ENCODE results near the gene RHBDL3.
"Not testable (repeated sequence)": the region's sequence is repeated elsewhere in the genome, so short reads cannot be mapped to it uniquely, and the experiment has no call there.

Gene RHBDL3

GRCh38 chr17:32256012-32256700, 9.5 kb upstream of the RHBDL3 start:
- H3K4me1 ChIP-seq (ENCODE audit: control insufficient read depth, insufficient read depth, low read length) = peaks cover 9% of the 10 kb centered on the region
- H3K36me3 ChIP-seq (ENCODE audit: control insufficient read depth, insufficient read depth, low read length) = no peaks in the 10 kb centered on the region
- H3K4me3 ChIP-seq (ENCODE audit: low read depth, low read length) = no peak overlapping the region
- no peaks in the 10 kb centered on the region for H3K9me3 ChIP-seq (ENCODE audit: control insufficient read depth, insufficient read depth, low read length)
- no peak overlapping the region for H3K9ac ChIP-seq (ENCODE audit: low read depth, low read length)
- H3K27me3 ChIP-seq (ENCODE audit: control insufficient read depth, insufficient read depth, low read length) = no peaks in the 10 kb centered on the region

GRCh38 chr17:32256701-32257019, 9.0 kb upstream of the RHBDL3 start:
- Histone ChIP-seq H3K27me3 (ENCODE audit: control insufficient read depth, insufficient read depth, low read length) (no peaks in the 10 kb centered on the region), H3K36me3 (ENCODE audit: control insufficient read depth, insufficient read depth, low read length) (no peaks in the 10 kb centered on the region), H3K4me1 (ENCODE audit: control insufficient read depth, insufficient read depth, low read length) (peaks cover 9% of the 10 kb centered on the region)

GRCh38 chr17:32258383-32259140, 7.1 kb upstream of the RHBDL3 start:
- peaks cover under 1% of the 10 kb centered on the region for H3K27me3 ChIP-seq (ENCODE audit: control insufficient read depth, insufficient read depth, low read length)
- no peak overlapping the region for H3K9ac ChIP-seq (ENCODE audit: low read depth, low read length)
- no peaks in the 10 kb centered on the region for H3K36me3 ChIP-seq (ENCODE audit: control insufficient read depth, insufficient read depth, low read length)
- H3K9me3 ChIP-seq (ENCODE audit: control insufficient read depth, insufficient read depth, low read length) = no peaks in the 10 kb centered on the region
- H3K4me3 ChIP-seq (ENCODE audit: low read depth, low read length) = no peak overlapping the region
- peaks cover 11% of the 10 kb centered on the region for H3K4me1 ChIP-seq (ENCODE audit: control insufficient read depth, insufficient read depth, low read length)

More at GRCh38 chr17:32256701-32257019, 9.0 kb upstream of the RHBDL3 start:
- no peak overlapping the region for H3K4me3 ChIP-seq (ENCODE audit: low read depth, low read length)
- no peaks in the 10 kb centered on the region for H3K9me3 ChIP-seq (ENCODE audit: control insufficient read depth, insufficient read depth, low read length)
- H3K9ac ChIP-seq (ENCODE audit: low read depth, low read length) = no peak overlapping the region

- Histone ChIP-seq H3K27me3 (ENCODE audit: control insufficient read depth, insufficient read depth, low read length) (peaks cover 9% of the 10 kb centered on the region), H3K9me3 (ENCODE audit: control insufficient read depth, insufficient read depth, low read length) (no peaks in the 10 kb centered on the region)
Observed at GRCh38 chr17:32259586-32259985, 6.0 kb upstream of the RHBDL3 start.

GRCh38 chr17:32261417-32261736, 4.3 kb upstream of the RHBDL3 start:
- Histone ChIP-seq H3K4me3 (ENCODE audit: low read depth, low read length) (no peak overlapping the region), H3K9ac (ENCODE audit: low read depth, low read length) (no peak overlapping the region), H3K27me3 (ENCODE audit: control insufficient read depth, insufficient read depth, low read length) (peaks cover 17% of the 10 kb centered on the region), H3K36me3 (ENCODE audit: control insufficient read depth, insufficient read depth, low read length) (no peaks in the 10 kb centered on the region), H3K4me1 (ENCODE audit: control insufficient read depth, insufficient read depth, low read length) (peaks cover 26% of the 10 kb centered on the region), H3K9me3 (ENCODE audit: control insufficient read depth, insufficient read depth, low read length) (no peaks in the 10 kb centered on the region)

More at GRCh38 chr17:32259586-32259985, 6.0 kb upstream of the RHBDL3 start:
- no peak overlapping the region for H3K4me3 ChIP-seq (ENCODE audit: low read depth, low read length)
- H3K9ac ChIP-seq (ENCODE audit: low read depth, low read length) = no peak overlapping the region
- H3K36me3 ChIP-seq (ENCODE audit: control insufficient read depth, insufficient read depth, low read length) = no peaks in the 10 kb centered on the region
- H3K4me1 ChIP-seq (ENCODE audit: control insufficient read depth, insufficient read depth, low read length) = peaks cover 19% of the 10 kb centered on the region

GRCh38 chr17:32261936-32262510, 3.6 kb upstream of the RHBDL3 start:
- no peaks in the 10 kb centered on the region for H3K36me3 ChIP-seq (ENCODE audit: control insufficient read depth, insufficient read depth, low read length)
- no peaks in the 10 kb centered on the region for H3K9me3 ChIP-seq (ENCODE audit: control insufficient read depth, insufficient read depth, low read length)
- peaks cover 17% of the 10 kb centered on the region for H3K27me3 ChIP-seq (ENCODE audit: control insufficient read depth, insufficient read depth, low read length)

GRCh38 chr17:32263515-32263914, 2.1 kb upstream of the RHBDL3 start:
- H3K9ac ChIP-seq (ENCODE audit: low read depth, low read length); H3K4me3 ChIP-seq (ENCODE audit: low read depth, low read length); H3K36me3 ChIP-seq (ENCODE audit: control insufficient read depth, insufficient read depth, low read length); H3K9me3 ChIP-seq (ENCODE audit: control insufficient read depth, insufficient read depth, low read length): not testable (repeated sequence)
- H3K4me1 ChIP-seq (ENCODE audit: control insufficient read depth, insufficient read depth, low read length) = peaks cover 29% of the 10 kb centered on the region
- peaks cover 27% of the 10 kb centered on the region for H3K27me3 ChIP-seq (ENCODE audit: control insufficient read depth, insufficient read depth, low read length)

More at GRCh38 chr17:32261936-32262510, 3.6 kb upstream of the RHBDL3 start:
- peaks cover 26% of the 10 kb centered on the region for H3K4me1 ChIP-seq (ENCODE audit: control insufficient read depth, insufficient read depth, low read length)
- no peak overlapping the region for H3K9ac ChIP-seq (ENCODE audit: low read depth, low read length)
- no peak overlapping the region for H3K4me3 ChIP-seq (ENCODE audit: low read depth, low read length)

- H3K9me3 ChIP-seq (ENCODE audit: control insufficient read depth, insufficient read depth, low read length) = no peaks in the 10 kb centered on the region
- H3K36me3 ChIP-seq (ENCODE audit: control insufficient read depth, insufficient read depth, low read length) = no peaks in the 10 kb centered on the region
- peaks cover 31% of the 10 kb centered on the region for H3K27me3 ChIP-seq (ENCODE audit: control insufficient read depth, insufficient read depth, low read length)
- H3K9ac ChIP-seq (ENCODE audit: low read depth, low read length) = no peak overlapping the region
- H3K4me3 ChIP-seq (ENCODE audit: low read depth, low read length) = peak overlapping the region; percentile 67
- peaks cover 26% of the 10 kb centered on the region for H3K4me1 ChIP-seq (ENCODE audit: control insufficient read depth, insufficient read depth, low read length)
Observed at GRCh38 chr17:32264140-32264799, 1.4 kb upstream of the RHBDL3 start.

- peaks cover 31% of the 10 kb centered on the region for H3K27me3 ChIP-seq (ENCODE audit: control insufficient read depth, insufficient read depth, low read length)
- H3K4me3 ChIP-seq (ENCODE audit: low read depth, low read length) = peak overlapping the region; percentile 67
- no peaks in the 10 kb centered on the region for H3K36me3 ChIP-seq (ENCODE audit: control insufficient read depth, insufficient read depth, low read length)
- H3K9me3 ChIP-seq (ENCODE audit: control insufficient read depth, insufficient read depth, low read length) = no peaks in the 10 kb centered on the region
- peaks cover 26% of the 10 kb centered on the region for H3K4me1 ChIP-seq (ENCODE audit: control insufficient read depth, insufficient read depth, low read length)
- no peak overlapping the region for H3K9ac ChIP-seq (ENCODE audit: low read depth, low read length)
Observed at GRCh38 chr17:32264823-32265191, 825 bp upstream of the RHBDL3 start.

GRCh38 chr17:32266051-32266388, 388 bp downstream of the RHBDL3 start:
- H3K9me3 ChIP-seq (ENCODE audit: control insufficient read depth, insufficient read depth, low read length) = no peaks in the 10 kb centered on the region
- peak overlapping the region; percentile 63 for H3K4me3 ChIP-seq (ENCODE audit: low read depth, low read length)
- peaks cover 26% of the 10 kb centered on the region for H3K4me1 ChIP-seq (ENCODE audit: control insufficient read depth, insufficient read depth, low read length)
- no peak overlapping the region for H3K9ac ChIP-seq (ENCODE audit: low read depth, low read length)
- H3K27me3 ChIP-seq (ENCODE audit: control insufficient read depth, insufficient read depth, low read length) = peaks cover 31% of the 10 kb centered on the region
- H3K36me3 ChIP-seq (ENCODE audit: control insufficient read depth, insufficient read depth, low read length) = no peaks in the 10 kb centered on the region

GRCh38 chr17:32266389-32267301, 1.0 kb downstream of the RHBDL3 start:
- Histone ChIP-seq H3K36me3 (ENCODE audit: control insufficient read depth, insufficient read depth, low read length) (no peaks in the 10 kb centered on the region), H3K4me1 (ENCODE audit: control insufficient read depth, insufficient read depth, low read length) (peaks cover 28% of the 10 kb centered on the region), H3K4me3 (ENCODE audit: low read depth, low read length) (peak overlapping the region; percentile 63), H3K9ac (ENCODE audit: low read depth, low read length) (no peak overlapping the region), H3K9me3 (ENCODE audit: control insufficient read depth, insufficient read depth, low read length) (no peaks in the 10 kb centered on the region), H3K27me3 (ENCODE audit: control insufficient read depth, insufficient read depth, low read length) (peaks cover 31% of the 10 kb centered on the region)
